Spleen (tissue), 11 donors: Measurements from ENCODE around the gene PMM2. TPM values are rescaled to one million over a fixed set of nuclear protein-coding genes. Genes with fewer than 3 reads are reported as not detected.

Experiments used
- DNase-seq: peaks from one replicate; pipeline ENCODE4 v3.0.0-alpha.2; 2020
- H3K27ac ChIP-seq, 8 donors: fragments of 200-600 bp; sonication (generic) in 7 of 8; 1 replicate in 4 of 8; 2 replicates in 4 of 8; pipeline versions ENCODE4 v1.5.0 to v1.8.0; 2016 to 2021; ENCODE audit warnings: inconsistent platforms in 4 of 8, mild to moderate bottlenecking in 4 of 8, moderate library complexity in 1 of 8
- H3K27me3 ChIP-seq, 7 donors: fragments of 200-600 bp; sonication (generic) in 6 of 7; replicated peaks in 1 of 7; 1 replicate in 4 of 7; 2 replicates in 3 of 7; pipeline versions ENCODE4 v1.5.0 to v1.8.0; 2016 to 2021; ENCODE audit warnings: inconsistent platforms in 3 of 7, mild to moderate bottlenecking in 1 of 7
- H3K36me3 ChIP-seq, 6 donors: fragments of 200-600 bp; sonication (generic) in 5 of 6; 1 replicate in 4 of 6; 2 replicates in 2 of 6; pipeline versions ENCODE4 v1.5.0 to v1.8.0; 2016 to 2021; ENCODE audit warnings: inconsistent platforms in 2 of 6
- H3K4me1 ChIP-seq, 6 donors: fragments of 200-600 bp; sonication (generic) in 5 of 6; 1 replicate in 3 of 6; 2 replicates in 3 of 6; pipeline versions ENCODE4 v1.5.0 to v1.8.0; 2016 to 2021; ENCODE audit warnings: inconsistent platforms in 3 of 6
- H3K4me3 ChIP-seq, 8 donors: fragments of 200-600 bp; sonication (generic) in 7 of 8; 1 replicate in 4 of 8; 2 replicates in 4 of 8; pipeline versions ENCODE4 v1.5.0 to v1.8.0; 2016 to 2021; ENCODE audit warnings: inconsistent platforms in 4 of 8, mild to moderate bottlenecking in 4 of 8, moderate library complexity in 2 of 8
- H3K9me3 ChIP-seq, 8 donors: fragments of 200-600 bp; sonication (generic) in 7 of 8; 1 replicate in 4 of 8; 2 replicates in 4 of 8; pipeline versions ENCODE4 v1.5.0 to v1.8.0; 2016 to 2021; ENCODE audit warnings: inconsistent platforms in 4 of 8
- POLR2A ChIP-seq, 3 donors: fragments of 450-650 bp; IDR thresholded peaks; one replicate each; pipeline ENCODE4 v1.5.1; 2017; ENCODE audit warnings: antibody characterized with exemption in 3 of 3, mild to moderate bottlenecking in 1 of 3
- POLR2AphosphoS5 ChIP-seq, 3 donors: sonication (generic); formaldehyde crosslinking; IDR thresholded peaks; one replicate each; pipeline ENCODE4 v1.5.1; 2017; ENCODE audit warnings: antibody characterized with exemption in 3 of 3
- WGBS, 5 donors: extraction: QIAGEN DNeasy Blood & Tissue Kit in 3 of 5; methylation state at CpG; one replicate each; pipeline versions ENCODE4 v1.1.5 to v1.1.7; 2013 to 2018; 5-methylcytosine and 5-hydroxymethylcytosine counted together
- intact Hi-C: fragments of 100-400 bp; cut with DNase I; formaldehyde crosslinking; loops from one replicate; pipeline ENCODE4 v1.15.0; 2023; ENCODE audit warnings: low total_unique reads
- polyA plus RNA-seq, 3 donors: library from polyadenylated mRNA; stranded (reverse); fragments of 200-250 nt; gene quantifications; one replicate each; pipeline ENCODE4 v1.2.1, GENCODE V29; 2013
- total RNA-seq, 7 donors: library from RNA; depleted of rRNA in 3 of 7; stranded (reverse); fragments of >200 nt in 3 of 7; fragmentation: NEBNext Ultra II Directional in 4 of 7; extraction: Animal tissue kit (Norgen Biotek cat#: 25700) in 4 of 7; gene quantifications; one replicate each; pipeline versions ENCODE4 v1.1.0 to v1.2.1, GENCODE V29; 2016 to 2021
- TF ChIP-seq, protein P1 (sequence below), 11 experiments: fragments of 200-600 bp in 7 of 11; fragments of 450-650 bp in 4 of 11; sonication (generic) in 4 of 11; IDR thresholded peaks in 8 of 11; conservative IDR thresholded peaks in 3 of 11; 1 replicate in 7 of 11; 2 replicates in 4 of 11; pipeline versions ENCODE4 v1.4.0 to v1.8.0; 2016 to 2021; ENCODE audit warnings: antibody characterized with exemption in 11 of 11, inconsistent platforms in 4 of 11, mild to moderate bottlenecking in 1 of 11
- donor health status: healthy with polysubstance abuse.
- donor health status: DM: no; HTN: no; CAD: no; lungs with moderate emphysema.
- donor health status: DM: no; HTN: no; CAD: no.
- donor health status: Bipolar disorder and iron deficiency.
- donor health status: healthy.
- donor health status: DM: no; HTN: no; CAD: no.
- donor health status: DM: yes; HTN: yes; CAD: no.

Gene PMM2
- total and polyA plus RNA-seq, 10 donors, result 13.0 to 38.8 (median 30.8) TPM

DNA sequence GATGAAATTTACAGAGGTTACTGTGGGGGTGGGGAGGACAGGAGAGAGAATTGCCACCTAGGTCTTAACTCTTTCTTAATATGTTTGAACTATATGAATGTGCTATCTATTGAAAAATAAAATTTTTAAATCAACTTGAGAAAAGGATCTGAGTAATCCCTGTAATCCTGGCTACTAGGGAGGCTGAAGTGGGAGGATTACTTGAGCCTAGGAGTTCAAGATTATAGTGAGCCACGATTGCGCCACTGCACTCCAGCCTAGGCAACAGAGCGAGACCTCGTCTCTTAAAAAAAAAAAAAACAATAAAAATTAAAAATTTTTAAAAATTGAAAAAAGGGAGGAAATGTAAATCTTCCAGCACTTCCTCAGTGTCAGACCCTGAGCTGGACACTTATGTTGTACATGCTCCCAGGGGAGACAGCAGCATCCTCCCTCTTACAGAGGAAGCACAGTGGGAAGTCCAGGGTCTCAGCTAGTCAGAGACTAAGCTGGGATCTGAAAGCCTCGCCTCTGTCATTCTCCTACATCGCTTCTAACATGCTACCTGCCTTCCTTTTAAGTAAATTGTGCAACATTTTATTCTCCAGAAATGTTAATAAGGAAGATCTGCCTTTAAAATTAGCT lies 21.9 kb downstream of the PMM2 start:
- WGBS, 5 donors, result 72 to 80% (median 77%) methylated on average over 6 of the region's 6 CpGs
- intact Hi-C loops, result no loop called here
- Histone ChIP-seq H3K27ac (no peak overlapping the region), H3K4me1 (peaks cover 0 to 31% (median 11%) of the 10 kb centered on the region in 6 donors), H3K4me3 (no peak overlapping the region), H3K27me3 (no peaks in the 10 kb centered on the region), H3K9me3 (no peaks in the 10 kb centered on the region), H3K36me3 (peaks cover 0 to 81% (median 56%) of the 10 kb centered on the region in 6 donors)
- TF ChIP-seq, protein P1, sequence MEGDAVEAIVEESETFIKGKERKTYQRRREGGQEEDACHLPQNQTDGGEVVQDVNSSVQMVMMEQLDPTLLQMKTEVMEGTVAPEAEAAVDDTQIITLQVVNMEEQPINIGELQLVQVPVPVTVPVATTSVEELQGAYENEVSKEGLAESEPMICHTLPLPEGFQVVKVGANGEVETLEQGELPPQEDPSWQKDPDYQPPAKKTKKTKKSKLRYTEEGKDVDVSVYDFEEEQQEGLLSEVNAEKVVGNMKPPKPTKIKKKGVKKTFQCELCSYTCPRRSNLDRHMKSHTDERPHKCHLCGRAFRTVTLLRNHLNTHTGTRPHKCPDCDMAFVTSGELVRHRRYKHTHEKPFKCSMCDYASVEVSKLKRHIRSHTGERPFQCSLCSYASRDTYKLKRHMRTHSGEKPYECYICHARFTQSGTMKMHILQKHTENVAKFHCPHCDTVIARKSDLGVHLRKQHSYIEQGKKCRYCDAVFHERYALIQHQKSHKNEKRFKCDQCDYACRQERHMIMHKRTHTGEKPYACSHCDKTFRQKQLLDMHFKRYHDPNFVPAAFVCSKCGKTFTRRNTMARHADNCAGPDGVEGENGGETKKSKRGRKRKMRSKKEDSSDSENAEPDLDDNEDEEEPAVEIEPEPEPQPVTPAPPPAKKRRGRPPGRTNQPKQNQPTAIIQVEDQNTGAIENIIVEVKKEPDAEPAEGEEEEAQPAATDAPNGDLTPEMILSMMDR (IDR thresholded peaks at IDR 0.05 in 8 of 11, conservative IDR thresholded peaks at IDR 0.05 in 3 of 11), result no peak
- no peak for TF ChIP-seq POLR2AphosphoS5 (IDR thresholded peaks at IDR 0.05)
- no peak for TF ChIP-seq POLR2A (IDR thresholded peaks at IDR 0.05)
- no peak for DNase-seq

DNA sequence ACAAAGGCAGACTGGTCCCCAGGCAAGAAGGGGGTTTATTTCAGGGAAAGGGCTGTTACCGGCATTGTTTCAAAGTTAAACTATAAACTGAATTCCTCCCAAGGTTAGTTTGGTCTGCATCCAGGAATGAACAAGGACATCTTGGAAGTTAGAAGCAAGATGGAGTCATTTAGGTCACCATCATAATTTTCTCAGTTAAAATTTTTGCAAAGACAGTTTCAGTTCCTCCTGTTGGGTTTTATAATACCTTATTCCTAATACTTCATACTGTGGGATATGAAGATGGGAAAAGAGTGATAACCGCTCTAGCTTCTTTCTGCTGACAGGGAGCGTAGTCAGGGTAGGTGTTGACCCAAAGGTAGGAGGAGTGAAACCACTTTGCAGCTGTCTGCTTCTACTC lies 24.8 kb downstream of the PMM2 start:
- Histone ChIP-seq H3K27ac (no peak overlapping the region), H3K27me3 (no peaks in the 10 kb centered on the region), H3K4me1 (peaks cover 0 to 21% (median 11%) of the 10 kb centered on the region in 6 donors), H3K36me3 (peaks cover 0 to 71% (median 31%) of the 10 kb centered on the region in 6 donors), H3K4me3 (no peak overlapping the region), H3K9me3 (no peaks in the 10 kb centered on the region)
- TF ChIP-seq POLR2AphosphoS5 (IDR thresholded peaks at IDR 0.05), result no peak
- TF ChIP-seq, protein P1 (IDR thresholded peaks at IDR 0.05 in 8 of 11, conservative IDR thresholded peaks at IDR 0.05 in 3 of 11), result no peak
- TF ChIP-seq POLR2A (IDR thresholded peaks at IDR 0.05), result no peak
- DNase-seq, result no peak
- WGBS, 5 donors, result 86 to 97% (median 93%) methylated on average over 3 of the region's 3 CpGs
- intact Hi-C loops, result no loop called here

DNA sequence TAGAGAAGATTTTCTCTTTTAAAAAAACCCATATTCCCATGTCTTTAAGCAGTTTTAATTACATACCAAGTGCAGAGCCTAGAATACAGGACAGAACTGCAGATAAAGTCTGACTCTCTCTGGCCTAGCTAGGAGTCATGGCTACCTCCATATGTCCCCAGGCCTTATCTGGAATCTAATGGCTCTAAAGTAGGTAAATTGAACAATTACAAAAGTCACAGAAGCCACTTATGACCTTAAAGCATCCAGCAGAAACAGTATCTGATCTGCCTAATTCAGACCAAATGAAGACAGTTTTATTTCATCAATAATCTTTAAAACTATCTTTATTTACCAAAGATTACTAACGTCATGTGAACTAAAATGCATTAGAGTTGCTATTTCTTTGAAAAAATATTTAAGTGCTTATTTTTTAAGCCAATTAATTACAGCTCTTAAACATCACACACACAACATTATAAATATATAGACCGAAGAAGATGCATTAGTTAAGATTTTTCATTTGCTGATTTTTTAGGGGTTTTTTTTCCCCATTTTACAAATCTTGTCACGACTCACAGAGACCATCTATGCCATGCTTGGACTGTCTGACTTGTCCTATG lies 28.7 kb downstream of the PMM2 start:
- TF ChIP-seq, protein P1 (IDR thresholded peaks at IDR 0.05 in 8 of 11, conservative IDR thresholded peaks at IDR 0.05 in 3 of 11), result no peak
- TF ChIP-seq POLR2A (IDR thresholded peaks at IDR 0.05), result no peak
- TF ChIP-seq POLR2AphosphoS5 (IDR thresholded peaks at IDR 0.05), result no peak
- no peak for DNase-seq
- Histone ChIP-seq H3K4me3 (no peak overlapping the region), H3K9me3 (no peaks in the 10 kb centered on the region), H3K27ac (no peak overlapping the region), H3K4me1 (no peaks in the 10 kb centered on the region), H3K36me3 (peaks cover 0 to 70% (median 18%) of the 10 kb centered on the region in 6 donors), H3K27me3 (no peaks in the 10 kb centered on the region)
- intact Hi-C loops, result no loop called here
- 63 to 95% (median 82%) methylated on average over 3 of the region's 3 CpGs for WGBS, 5 donors

DNA sequence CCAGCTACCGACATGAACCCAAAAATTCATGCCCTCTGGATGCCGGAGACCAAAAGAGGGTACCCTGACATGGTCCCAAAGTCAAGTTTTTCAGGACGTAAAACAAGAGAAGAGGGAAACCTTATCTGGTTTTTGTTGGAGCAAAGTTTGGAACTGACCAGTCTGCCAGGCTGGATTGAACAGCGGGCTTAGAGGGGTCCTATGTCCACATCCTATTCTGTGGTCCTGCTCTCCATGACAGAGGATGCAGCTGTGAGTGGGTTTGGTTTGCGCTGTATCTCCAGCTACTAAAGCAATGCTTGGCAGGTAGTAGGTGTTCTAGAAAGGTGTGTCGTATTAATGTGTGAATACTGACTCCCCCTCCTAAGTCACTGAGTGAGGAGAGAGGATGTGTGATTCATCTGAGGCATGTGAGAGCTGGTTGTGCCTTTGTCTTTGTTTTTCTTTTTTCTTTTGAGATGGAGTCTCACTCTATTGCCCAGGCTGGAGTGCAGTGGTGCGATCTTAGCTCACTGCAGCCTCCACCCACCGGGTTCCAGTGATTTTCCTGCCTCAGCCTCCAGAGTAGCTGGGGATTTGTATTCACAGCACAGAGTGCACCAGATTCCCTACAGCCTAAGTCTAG lies 31.0 kb downstream of the PMM2 start:
- no peak for TF ChIP-seq POLR2AphosphoS5 (IDR thresholded peaks at IDR 0.05)
- Histone ChIP-seq H3K27ac (no peak overlapping the region), H3K9me3 (no peaks in the 10 kb centered on the region), H3K36me3 (peaks cover 0 to 72% (median 17%) of the 10 kb centered on the region in 6 donors), H3K27me3 (no peaks in the 10 kb centered on the region), H3K4me3 (no peak overlapping the region), H3K4me1 (peaks cover 0 to 4% (median 0%) of the 10 kb centered on the region in 6 donors)
- intact Hi-C loops, result no loop called here
- 95 to 99% (median 95%) methylated on average over 8 of the region's 8 CpGs for WGBS, 5 donors
- DNase-seq, result no peak
